ENCODE results near the gene BEGAIN. TPM values are rescaled to one million over a fixed set of nuclear protein-coding genes. Genes with fewer than 3 reads are reported as not detected.

The BEGAIN gene
- polyA plus RNA-seq, 1 donor from 2014 or later = 10.9 TPM

- no peaks in the 10 kb centered on the region for H3K27me3 ChIP-seq (ENCODE audit: insufficient read depth, low read depth, low read length)
- H4K20me1 ChIP-seq (ENCODE audit: insufficient read depth) = no peaks in the 10 kb centered on the region
- H3K9ac ChIP-seq (ENCODE audit: low read length) = no peak overlapping the region
- no peaks in the 10 kb centered on the region for H3K9me3 ChIP-seq (ENCODE audit: low read length)
- no peaks in the 10 kb centered on the region for H3K79me2 ChIP-seq (replicated peaks; ENCODE audit: insufficient read depth, low read length)
- no peaks in the 10 kb centered on the region for H3K36me3 ChIP-seq (ENCODE audit: insufficient read depth, low read length)
- no peak overlapping the region for H2AFZ ChIP-seq (ENCODE audit: low read depth, low read length)
- TF ChIP-seq EP300 (conservative IDR thresholded peaks at IDR 0.05; ENCODE audit: poor library complexity, severe bottlenecking) = no peak
- no peak for TF ChIP-seq SMC3 (conservative IDR thresholded peaks at IDR 0.05; ENCODE audit: poor library complexity)
- no peak for TF ChIP-seq REST (IDR thresholded peaks at IDR 0.05; ENCODE audit: borderline replicate concordance)
- TF ChIP-seq EZH2 (IDR thresholded peaks at IDR 0.05; ENCODE audit: borderline replicate concordance, insufficient read depth, low read length, poor library complexity, severe bottlenecking) = no peak
- TF ChIP-seq RAD21 (conservative IDR thresholded peaks at IDR 0.05) = no peak
- no peak for TF ChIP-seq MXI1 (conservative IDR thresholded peaks at IDR 0.05; ENCODE audit: poor library complexity, severe bottlenecking)
- no peak for TF ChIP-seq CTCF (IDR thresholded peaks at IDR 0.05; ENCODE audit: poor library complexity, severe bottlenecking)
- TF ChIP-seq POLR2AphosphoS5 (IDR thresholded peaks at IDR 0.05) = no peak
- no peak for TF ChIP-seq TAF1 (IDR thresholded peaks at IDR 0.05; ENCODE audit: low read depth)
- H3F3A ChIP-seq (ENCODE audit: insufficient read depth, low read length, poor library complexity, severe bottlenecking) = no peaks in the 10 kb centered on the region
- H3K27ac ChIP-seq (ENCODE audit: low read length) = no peak overlapping the region
- H3K9me2 ChIP-seq (ENCODE audit: insufficient read depth, low read length) = no peaks in the 10 kb centered on the region
- H3K4me2 ChIP-seq (ENCODE audit: low read length) = no peak overlapping the region
- no peak overlapping the region for H3K4me3 ChIP-seq (ENCODE audit: low read length)
These were observed 34.6 kb downstream of the BEGAIN start for GRCh38 chr14:100552524-100553125.

GRCh38 chr14:100551056-100551455 lies 36.2 kb downstream of the BEGAIN start:
- H3K9me3 ChIP-seq (ENCODE audit: low read length) = no peaks in the 10 kb centered on the region
- TF ChIP-seq POLR2AphosphoS5 (IDR thresholded peaks at IDR 0.05) (no peak), SMC3 (conservative IDR thresholded peaks at IDR 0.05; ENCODE audit: poor library complexity) (no peak), EP300 (conservative IDR thresholded peaks at IDR 0.05; ENCODE audit: poor library complexity, severe bottlenecking) (no peak), REST (IDR thresholded peaks at IDR 0.05; ENCODE audit: borderline replicate concordance) (no peak), CTCF (IDR thresholded peaks at IDR 0.05; ENCODE audit: poor library complexity, severe bottlenecking) (no peak), EZH2 (IDR thresholded peaks at IDR 0.05; ENCODE audit: borderline replicate concordance, insufficient read depth, low read length, poor library complexity, severe bottlenecking) (no peak), MXI1 (conservative IDR thresholded peaks at IDR 0.05; ENCODE audit: poor library complexity, severe bottlenecking) (no peak), RAD21 (conservative IDR thresholded peaks at IDR 0.05) (no peak), TAF1 (IDR thresholded peaks at IDR 0.05; ENCODE audit: low read depth) (no peak)
- no peaks in the 10 kb centered on the region for H4K20me1 ChIP-seq (ENCODE audit: insufficient read depth)
- H3K4me2 ChIP-seq (ENCODE audit: low read length) = no peak overlapping the region
- H3K4me3 ChIP-seq (ENCODE audit: low read length) = no peak overlapping the region
- H3K9me2 ChIP-seq (ENCODE audit: insufficient read depth, low read length) = no peaks in the 10 kb centered on the region
- no peaks in the 10 kb centered on the region for H3K79me2 ChIP-seq (replicated peaks; ENCODE audit: insufficient read depth, low read length)
- H3K36me3 ChIP-seq (ENCODE audit: insufficient read depth, low read length) = no peaks in the 10 kb centered on the region
- H3K27me3 ChIP-seq (ENCODE audit: insufficient read depth, low read depth, low read length) = no peaks in the 10 kb centered on the region
- no peak overlapping the region for H3K9ac ChIP-seq (ENCODE audit: low read length)
- H3F3A ChIP-seq (ENCODE audit: insufficient read depth, low read length, poor library complexity, severe bottlenecking) = no peaks in the 10 kb centered on the region
- no peak overlapping the region for H3K27ac ChIP-seq (ENCODE audit: low read length)
- no peak overlapping the region for H2AFZ ChIP-seq (ENCODE audit: low read depth, low read length)
